ENCODE results near the gene ADAMTS15. TPM values are rescaled to one million over a fixed set of nuclear protein-coding genes. Genes with fewer than 3 reads are reported as not detected.

ADAMTS15 gene
- total RNA-seq (ENCODE audit: low replicate concordance) = 2.3 and 22.0 TPM in 2 replicates
- long read RNA-seq = 0 reads

- H3K27me3 Mint-ChIP-seq = peaks cover 53% of the 10 kb centered on the region
Observed at GRCh38 chr11:130448416-130449309, at the start of gene ADAMTS15. TSS of gene ADAMTS15 (plus strand) at chr11:130448645. CDS start at chr11:130448974, 329 bp downstream.

GRCh38 chr11:130399196-130399595, 49.2 kb upstream of the ADAMTS15 start:
- Mint-ChIP-seq H3K4me1 (ENCODE audit: unreplicated experiment) (peaks cover 34% of the 10 kb centered on the region), H3K27ac (no peak overlapping the region)

More at GRCh38 chr11:130448416-130449309, at the start of gene ADAMTS15:
- no peaks in the 10 kb centered on the region for H3K9me3 Mint-ChIP-seq
- peaks cover 8% of the 10 kb centered on the region for H3K36me3 Mint-ChIP-seq
- peak; percentile 89 for DNase-seq (ENCODE audit: extremely low spot score, unreplicated experiment)
- H3K4me1 Mint-ChIP-seq (ENCODE audit: unreplicated experiment) = peaks cover 7% of the 10 kb centered on the region
- peak within 1 kb of the TSS; percentile 97 for H3K4me3 Mint-ChIP-seq
- no peak within 1 kb of the TSS for H3K27ac Mint-ChIP-seq
- TF ChIP-seq CTCF (conservative IDR thresholded peaks at IDR 0.05) = no peak

GRCh38 chr11:130400781-130401483, 47.5 kb upstream of the ADAMTS15 start:
- no peaks in the 10 kb centered on the region for H3K9me3 Mint-ChIP-seq
- TF ChIP-seq CTCF (conservative IDR thresholded peaks at IDR 0.05) = no peak
- peaks cover 27% of the 10 kb centered on the region for H3K4me1 Mint-ChIP-seq (ENCODE audit: unreplicated experiment)
- H3K27me3 Mint-ChIP-seq = peaks cover 26% of the 10 kb centered on the region
- H3K27ac Mint-ChIP-seq = peak overlapping the region; percentile 60
- H3K36me3 Mint-ChIP-seq = no peaks in the 10 kb centered on the region
- no peak overlapping the region for H3K4me3 Mint-ChIP-seq
- no peak for DNase-seq (ENCODE audit: extremely low spot score, unreplicated experiment)

More at GRCh38 chr11:130399196-130399595, 49.2 kb upstream of the ADAMTS15 start:
- H3K27me3 Mint-ChIP-seq = peaks cover 29% of the 10 kb centered on the region
- DNase-seq (ENCODE audit: extremely low spot score, unreplicated experiment) = no peak
- TF ChIP-seq CTCF (conservative IDR thresholded peaks at IDR 0.05) = no peak
- no peak overlapping the region for H3K4me3 Mint-ChIP-seq
- H3K36me3 Mint-ChIP-seq = no peaks in the 10 kb centered on the region
- no peaks in the 10 kb centered on the region for H3K9me3 Mint-ChIP-seq

- H3K4me3 Mint-ChIP-seq = no peak overlapping the region
- no peak for DNase-seq (ENCODE audit: extremely low spot score, unreplicated experiment)
- H3K36me3 Mint-ChIP-seq = no peaks in the 10 kb centered on the region
- peaks cover 23% of the 10 kb centered on the region for H3K27me3 Mint-ChIP-seq
- no peaks in the 10 kb centered on the region for H3K9me3 Mint-ChIP-seq
- H3K4me1 Mint-ChIP-seq (ENCODE audit: unreplicated experiment) = peaks cover 27% of the 10 kb centered on the region
- H3K27ac Mint-ChIP-seq = no peak overlapping the region
- no peak for TF ChIP-seq CTCF (conservative IDR thresholded peaks at IDR 0.05)
Observed at GRCh38 chr11:130402570-130402969, 45.9 kb upstream of the ADAMTS15 start.

- Mint-ChIP-seq H3K36me3 (no peaks in the 10 kb centered on the region), H3K4me1 (ENCODE audit: unreplicated experiment) (peaks cover 27% of the 10 kb centered on the region), H3K9me3 (no peaks in the 10 kb centered on the region), H3K4me3 (peak overlapping the region; percentile 24), H3K27ac (peak overlapping the region; percentile 86), H3K27me3 (peaks cover 23% of the 10 kb centered on the region)
- no peak for DNase-seq (ENCODE audit: extremely low spot score, unreplicated experiment)
- TF ChIP-seq CTCF (conservative IDR thresholded peaks at IDR 0.05) = no peak
Observed at GRCh38 chr11:130403271-130403804, 45.1 kb upstream of the ADAMTS15 start.

Measured in type B pancreatic cell (in vitro differentiated cells).